Heart left ventricle (tissue), 13 donors: ENCODE results near the gene TPM3.
"Not testable (repeated sequence)": the region's sequence is repeated elsewhere in the genome, so short reads cannot be mapped to it uniquely, and the experiment has no call there.

ENCODE experiments used
- POLR2A ChIP-seq, 2 donors: fragments of 450-650 bp; IDR thresholded peaks; one replicate each; pipeline ENCODE4 v1.6.1; 2017; ENCODE audit warnings: antibody characterized with exemption in 2 of 2, mild to moderate bottlenecking in 2 of 2, moderate library complexity in 2 of 2
- TF ChIP-seq, protein P1 (sequence below), 12 donors: fragments of 200-600 bp; sonication (generic) in 4 of 12; IDR thresholded peaks; one replicate each; pipeline versions ENCODE4 v1.5.0 to v1.8.0; 2018 to 2022; ENCODE audit warnings: antibody characterized with exemption in 12 of 12, mild to moderate bottlenecking in 5 of 12
- donor health status: ischemic (EF 13 %, LVEDD 7.1; RV severe dilation, severe dysfunction).
- donor health status: DM: no; HTN: yes; CAD: no.
- donor health status: DM: no; HTN: no; CAD: no.
- donor health status: ischemic (EF 25% LVEDD 6.9; RV normal size, moderate dysfunction).
- donor health status: ischemic (EF 25% LVEDD 5.7; RV mildly dilated, moderate dysfunction).
- donor health status: ischemic (EF 35%, LVEDD 5.7; RV mildly dilated, moderate dysfunction).
- donor health status: nonischemic (EF 11% LVEDD 7.7; RV severe dilation, severe dysfunction).
- donor health status: DM: yes; HTN: yes; CAD: no.
- donor health status: PGD.
- donor health status: ischemic (EF 29% LVEDD 5.4; RV normal size, mild dysfunction).
- donor health status: nonischemic (EF 23%, LVEDD 6.1; RV moderate dilation, normal function).

DNA sequence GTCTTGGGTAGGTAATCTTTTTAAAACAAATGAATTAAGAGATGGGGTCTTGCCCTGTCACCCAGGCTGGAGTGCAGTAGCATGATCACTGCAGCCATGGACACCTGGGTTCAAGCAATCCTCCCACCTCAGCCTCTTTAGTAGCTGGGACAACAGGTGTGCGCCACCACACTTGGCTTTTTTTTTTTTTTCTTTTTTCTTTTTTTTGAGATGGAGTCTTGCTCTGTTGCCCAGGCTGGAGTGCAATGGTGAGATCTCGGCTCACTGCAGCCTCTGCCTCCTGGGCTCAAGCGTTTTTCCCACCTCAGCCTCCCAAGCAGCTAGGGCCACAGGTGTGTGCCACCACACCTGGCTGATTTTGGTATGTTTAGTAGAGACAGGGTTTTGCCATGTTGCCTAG is 39.2 kb upstream of the TPM3 start:
- TF ChIP-seq, protein P1, sequence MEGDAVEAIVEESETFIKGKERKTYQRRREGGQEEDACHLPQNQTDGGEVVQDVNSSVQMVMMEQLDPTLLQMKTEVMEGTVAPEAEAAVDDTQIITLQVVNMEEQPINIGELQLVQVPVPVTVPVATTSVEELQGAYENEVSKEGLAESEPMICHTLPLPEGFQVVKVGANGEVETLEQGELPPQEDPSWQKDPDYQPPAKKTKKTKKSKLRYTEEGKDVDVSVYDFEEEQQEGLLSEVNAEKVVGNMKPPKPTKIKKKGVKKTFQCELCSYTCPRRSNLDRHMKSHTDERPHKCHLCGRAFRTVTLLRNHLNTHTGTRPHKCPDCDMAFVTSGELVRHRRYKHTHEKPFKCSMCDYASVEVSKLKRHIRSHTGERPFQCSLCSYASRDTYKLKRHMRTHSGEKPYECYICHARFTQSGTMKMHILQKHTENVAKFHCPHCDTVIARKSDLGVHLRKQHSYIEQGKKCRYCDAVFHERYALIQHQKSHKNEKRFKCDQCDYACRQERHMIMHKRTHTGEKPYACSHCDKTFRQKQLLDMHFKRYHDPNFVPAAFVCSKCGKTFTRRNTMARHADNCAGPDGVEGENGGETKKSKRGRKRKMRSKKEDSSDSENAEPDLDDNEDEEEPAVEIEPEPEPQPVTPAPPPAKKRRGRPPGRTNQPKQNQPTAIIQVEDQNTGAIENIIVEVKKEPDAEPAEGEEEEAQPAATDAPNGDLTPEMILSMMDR (IDR thresholded peaks at IDR 0.05): not testable (repeated sequence)
- TF ChIP-seq POLR2A (IDR thresholded peaks at IDR 0.05): not testable (repeated sequence)
